Measurements from ENCODE around the gene EFEMP1.

EFEMP1 gene

DNA sequence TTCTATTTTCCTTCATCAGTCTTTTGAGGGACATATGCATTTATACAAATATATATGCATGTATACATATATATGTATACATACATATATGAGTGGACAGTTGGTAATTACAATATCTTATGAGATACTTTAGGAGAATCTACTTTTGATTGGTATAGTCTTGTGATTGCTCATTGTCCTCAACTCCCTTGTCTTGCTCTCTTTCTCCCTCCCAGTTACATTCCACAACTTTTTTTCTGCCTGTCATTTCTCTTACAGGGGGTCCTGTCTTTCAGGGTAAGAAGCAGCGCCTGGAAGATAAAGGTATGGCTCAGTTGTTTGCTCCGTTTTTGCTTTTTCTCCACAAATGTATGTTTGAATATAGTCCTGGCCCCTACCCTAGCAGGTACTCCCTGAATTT is 19.9 kb downstream of the EFEMP1 start:
- TF ChIP-seq, protein P1, sequence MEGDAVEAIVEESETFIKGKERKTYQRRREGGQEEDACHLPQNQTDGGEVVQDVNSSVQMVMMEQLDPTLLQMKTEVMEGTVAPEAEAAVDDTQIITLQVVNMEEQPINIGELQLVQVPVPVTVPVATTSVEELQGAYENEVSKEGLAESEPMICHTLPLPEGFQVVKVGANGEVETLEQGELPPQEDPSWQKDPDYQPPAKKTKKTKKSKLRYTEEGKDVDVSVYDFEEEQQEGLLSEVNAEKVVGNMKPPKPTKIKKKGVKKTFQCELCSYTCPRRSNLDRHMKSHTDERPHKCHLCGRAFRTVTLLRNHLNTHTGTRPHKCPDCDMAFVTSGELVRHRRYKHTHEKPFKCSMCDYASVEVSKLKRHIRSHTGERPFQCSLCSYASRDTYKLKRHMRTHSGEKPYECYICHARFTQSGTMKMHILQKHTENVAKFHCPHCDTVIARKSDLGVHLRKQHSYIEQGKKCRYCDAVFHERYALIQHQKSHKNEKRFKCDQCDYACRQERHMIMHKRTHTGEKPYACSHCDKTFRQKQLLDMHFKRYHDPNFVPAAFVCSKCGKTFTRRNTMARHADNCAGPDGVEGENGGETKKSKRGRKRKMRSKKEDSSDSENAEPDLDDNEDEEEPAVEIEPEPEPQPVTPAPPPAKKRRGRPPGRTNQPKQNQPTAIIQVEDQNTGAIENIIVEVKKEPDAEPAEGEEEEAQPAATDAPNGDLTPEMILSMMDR (IDR thresholded peaks at IDR 0.05; ENCODE audit: insufficient read depth, low read length, poor library complexity, severe bottlenecking) = no peak
- no peak for DNase-seq (ENCODE audit: extremely low read depth, insufficient read length)
- Histone ChIP-seq H3K4me3 (replicated peaks; ENCODE audit: low read depth, low read length) (no peak overlapping the region), H3K27me3 (replicated peaks; ENCODE audit: control insufficient read depth, insufficient read depth, low read length) (no peaks in the 10 kb centered on the region), H3K36me3 (ENCODE audit: control insufficient read depth, insufficient read depth, low read length) (no peaks in the 10 kb centered on the region)

DNA sequence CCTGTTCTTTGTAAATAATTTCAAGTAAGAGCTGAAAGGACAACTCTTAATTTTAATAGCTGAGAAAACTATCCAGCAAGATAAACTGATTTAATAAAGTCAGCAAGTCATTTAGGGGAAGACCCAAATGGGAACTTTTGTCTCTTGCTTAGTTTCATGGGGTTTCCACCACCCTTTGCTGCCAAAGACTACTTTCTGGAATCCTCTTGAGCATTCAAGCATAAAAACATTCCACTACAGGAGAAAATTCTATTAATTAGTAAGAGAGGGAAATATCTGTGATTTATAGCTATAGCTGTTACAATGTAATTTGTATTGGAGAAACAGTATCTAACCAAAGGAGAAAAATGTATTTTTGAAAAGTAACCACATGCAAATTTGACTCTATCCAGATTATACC is 20.6 kb downstream of the EFEMP1 start:
- H3K4me3 ChIP-seq (replicated peaks; ENCODE audit: low read depth, low read length) = no peak overlapping the region
- DNase-seq (ENCODE audit: extremely low read depth, insufficient read length) = no peak
- no peaks in the 10 kb centered on the region for H3K27me3 ChIP-seq (replicated peaks; ENCODE audit: control insufficient read depth, insufficient read depth, low read length)
- TF ChIP-seq, protein P1 (IDR thresholded peaks at IDR 0.05; ENCODE audit: insufficient read depth, low read length, poor library complexity, severe bottlenecking) = no peak
- no peaks in the 10 kb centered on the region for H3K36me3 ChIP-seq (ENCODE audit: control insufficient read depth, insufficient read depth, low read length)

DNA sequence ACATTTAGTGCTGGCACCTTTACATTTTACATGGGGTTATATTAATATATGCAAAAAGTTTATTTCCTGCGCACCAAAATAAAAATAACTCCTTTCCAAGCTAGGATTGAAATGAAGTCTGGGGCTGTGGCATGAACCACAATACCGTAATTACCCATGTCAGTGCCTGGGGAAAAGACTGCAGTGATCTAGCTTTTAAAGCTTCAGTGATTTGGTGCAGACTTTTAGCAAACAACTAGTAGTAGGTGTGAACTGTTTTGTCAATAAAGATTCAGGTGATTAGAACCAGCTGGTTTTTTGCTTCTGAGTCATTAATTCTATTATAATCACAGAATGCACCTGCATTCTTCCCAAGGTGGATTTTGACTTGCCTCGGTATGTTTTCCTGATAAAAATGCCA is 21.2 kb downstream of the EFEMP1 start:
- no peak for DNase-seq (ENCODE audit: extremely low read depth, insufficient read length)
- Histone ChIP-seq H3K4me3 (replicated peaks; ENCODE audit: low read depth, low read length) (no peak overlapping the region), H3K27me3 (replicated peaks; ENCODE audit: control insufficient read depth, insufficient read depth, low read length) (no peaks in the 10 kb centered on the region), H3K36me3 (ENCODE audit: control insufficient read depth, insufficient read depth, low read length) (no peaks in the 10 kb centered on the region)
- TF ChIP-seq, protein P1 (IDR thresholded peaks at IDR 0.05; ENCODE audit: insufficient read depth, low read length, poor library complexity, severe bottlenecking) = no peak

DNA sequence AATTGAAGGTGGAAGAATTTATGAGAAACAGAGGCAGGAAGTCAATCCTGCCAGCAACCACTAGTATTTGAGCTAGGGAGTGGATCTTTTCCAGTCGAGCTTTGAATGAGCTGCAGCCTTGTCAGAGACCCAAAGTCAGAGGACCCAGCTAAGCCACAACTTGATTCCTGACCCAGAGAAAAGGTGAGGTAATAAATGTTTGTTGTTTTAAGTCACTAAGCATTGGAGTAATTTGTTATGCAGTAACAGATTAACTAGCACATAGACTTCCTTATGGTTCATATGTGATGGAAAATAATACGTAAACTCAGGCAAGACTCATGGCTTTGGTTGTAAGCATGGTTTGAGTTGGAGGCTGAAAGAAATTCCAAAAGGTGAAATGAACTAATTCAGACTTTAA is 21.6 kb downstream of the EFEMP1 start:
- Histone ChIP-seq H3K36me3 (ENCODE audit: control insufficient read depth, insufficient read depth, low read length) (no peaks in the 10 kb centered on the region), H3K27me3 (replicated peaks; ENCODE audit: control insufficient read depth, insufficient read depth, low read length) (no peaks in the 10 kb centered on the region), H3K4me3 (replicated peaks; ENCODE audit: low read depth, low read length) (no peak overlapping the region)
- TF ChIP-seq, protein P1 (IDR thresholded peaks at IDR 0.05; ENCODE audit: insufficient read depth, low read length, poor library complexity, severe bottlenecking) = no peak
- no peak for DNase-seq (ENCODE audit: extremely low read depth, insufficient read length)

DNA sequence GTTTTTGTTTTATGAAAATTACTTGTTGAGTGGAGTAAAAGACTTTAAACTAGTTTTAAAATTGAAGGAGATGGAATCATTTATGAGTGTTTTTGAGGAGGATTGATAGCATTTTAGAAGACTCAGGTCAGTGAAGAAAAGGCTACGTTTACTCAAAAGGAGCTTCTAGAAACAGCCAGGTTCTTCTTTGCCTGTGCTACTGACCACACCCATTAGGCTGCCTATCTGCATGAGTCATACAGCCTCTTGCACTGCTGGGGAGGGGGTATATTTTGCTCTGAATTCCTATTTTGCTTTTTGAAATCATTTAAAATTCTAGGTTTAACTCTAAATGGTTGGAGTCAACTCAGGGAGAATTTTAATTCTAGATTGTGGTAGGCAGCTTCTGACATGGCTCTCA is 22.3 kb downstream of the EFEMP1 start:
- TF ChIP-seq, protein P1 (IDR thresholded peaks at IDR 0.05; ENCODE audit: insufficient read depth, low read length, poor library complexity, severe bottlenecking) = no peak
- H3K27me3 ChIP-seq (replicated peaks; ENCODE audit: control insufficient read depth, insufficient read depth, low read length) = no peaks in the 10 kb centered on the region
- H3K4me3 ChIP-seq (replicated peaks; ENCODE audit: low read depth, low read length) = no peak overlapping the region
- H3K36me3 ChIP-seq (ENCODE audit: control insufficient read depth, insufficient read depth, low read length) = no peaks in the 10 kb centered on the region
- DNase-seq (ENCODE audit: extremely low read depth, insufficient read length) = no peak

DNA sequence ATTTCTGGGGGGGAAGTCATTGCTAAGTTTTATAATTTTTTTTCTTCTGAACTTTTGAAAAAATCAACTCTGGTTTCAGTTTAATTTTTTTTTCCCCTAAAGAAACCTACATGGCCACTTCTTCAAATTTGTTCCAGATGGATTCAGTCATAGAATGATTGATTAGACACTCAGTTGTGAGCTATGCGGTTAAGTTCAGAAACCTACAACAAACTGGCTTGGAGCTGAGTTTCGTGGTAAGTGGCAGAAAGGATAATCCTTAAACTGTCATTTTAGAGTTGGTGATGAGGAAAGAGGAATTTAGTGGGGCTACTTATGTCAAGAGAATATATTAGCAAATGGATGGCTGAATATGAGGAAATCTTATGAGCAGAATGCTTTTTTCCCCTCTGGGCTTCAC is 23.7 kb downstream of the EFEMP1 start:
- H3K4me3 ChIP-seq (replicated peaks; ENCODE audit: low read depth, low read length) = no peak overlapping the region
- TF ChIP-seq, protein P1 (IDR thresholded peaks at IDR 0.05; ENCODE audit: insufficient read depth, low read length, poor library complexity, severe bottlenecking) = no peak
- H3K27me3 ChIP-seq (replicated peaks; ENCODE audit: control insufficient read depth, insufficient read depth, low read length) = no peaks in the 10 kb centered on the region
- no peaks in the 10 kb centered on the region for H3K36me3 ChIP-seq (ENCODE audit: control insufficient read depth, insufficient read depth, low read length)
- DNase-seq (ENCODE audit: extremely low read depth, insufficient read length) = no peak

Data from GM06990 (cell line).